Astrocyte (in vitro differentiated cells and primary cell): ENCODE results near the gene BCAS1. TPM values are rescaled to one million over a fixed set of nuclear protein-coding genes. Genes with fewer than 3 reads are reported as not detected.

ENCODE experiments used
- DNase-seq: peaks from one replicate; pipeline ENCODE4 v3.0.0-alpha.2; 2010; ENCODE audit warnings: low read depth
- FAIRE-seq: peaks from 2 replicates; lab custom pipeline; 2011; peaks lifted over from hg19 to GRCh38; lab: Jason Lieb, UNC
- H2AFZ ChIP-seq: 2 replicates; pipeline ENCODE4 v1.6.0; 2012; ENCODE audit warnings: low read depth, low read length, inconsistent platforms
- H3K27ac ChIP-seq: 2 replicates; pipeline ENCODE4 v1.5.1; 2011; ENCODE audit warnings: low read depth, low read length, inconsistent platforms
- H3K27me3 ChIP-seq: 2 replicates; pipeline ENCODE4 v1.6.0; 2011; ENCODE audit warnings: low read length, inconsistent platforms; ENCODE audit not compliant: insufficient read depth
- H3K36me3 ChIP-seq: 2 replicates; pipeline ENCODE4 v1.5.1; 2011; ENCODE audit warnings: low read length, inconsistent platforms; ENCODE audit not compliant: insufficient read depth
- H3K4me1 ChIP-seq: 2 replicates; pipeline ENCODE4 v1.5.1; 2011; ENCODE audit warnings: low read length, inconsistent platforms; ENCODE audit not compliant: insufficient read depth
- H3K4me2 ChIP-seq: 2 replicates; pipeline ENCODE4 v1.6.0; 2012; ENCODE audit warnings: low read length, inconsistent platforms
- H3K4me3 ChIP-seq: 2 replicates; pipeline ENCODE4 v1.5.1; 2011; ENCODE audit warnings: low read depth, mild to moderate bottlenecking, low read length, inconsistent platforms; ENCODE audit not compliant: insufficient read depth
- H3K79me2 ChIP-seq: 2 replicates; pipeline ENCODE4 v1.6.0; 2012; ENCODE audit warnings: mild to moderate bottlenecking, low read length, inconsistent platforms; ENCODE audit not compliant: insufficient read depth
- H3K9ac ChIP-seq: 2 replicates; pipeline ENCODE4 v1.6.0; 2012; ENCODE audit warnings: mild to moderate bottlenecking, low read length, inconsistent platforms
- H3K9me3 ChIP-seq: 2 replicates; pipeline ENCODE4 v1.5.1; 2012; ENCODE audit warnings: low read depth, mild to moderate bottlenecking, low read length, inconsistent platforms; ENCODE audit not compliant: insufficient read depth
- H4K20me1 ChIP-seq: 2 replicates; pipeline ENCODE4 v1.6.0; 2012; ENCODE audit warnings: low read length, inconsistent platforms; ENCODE audit not compliant: insufficient read depth
- H3K27ac Mint-ChIP-seq: one replicate; pipeline ENCODE4 v1.8.0; 2021; ENCODE audit warnings: mild to moderate bottlenecking, mixed read lengths; ENCODE audit not compliant: unreplicated experiment
- H3K27me3 Mint-ChIP-seq: one replicate; pipeline ENCODE4 v1.8.0; 2021; ENCODE audit warnings: low read depth, mixed read lengths; ENCODE audit not compliant: unreplicated experiment
- H3K36me3 Mint-ChIP-seq: one replicate; pipeline ENCODE4 v1.8.0; 2021; ENCODE audit warnings: low read depth, mixed read lengths; ENCODE audit not compliant: unreplicated experiment
- H3K4me1 Mint-ChIP-seq: one replicate; pipeline ENCODE4 v1.8.0; 2021; ENCODE audit warnings: low read depth, mixed read lengths; ENCODE audit not compliant: unreplicated experiment
- H3K4me3 Mint-ChIP-seq: one replicate; pipeline ENCODE4 v1.8.0; 2021; ENCODE audit warnings: mild to moderate bottlenecking, moderate library complexity, mixed read lengths; ENCODE audit not compliant: unreplicated experiment
- H3K9me3 Mint-ChIP-seq: one replicate; pipeline ENCODE4 v1.8.0; 2021; ENCODE audit warnings: mild to moderate bottlenecking, mixed read lengths; ENCODE audit not compliant: unreplicated experiment
- CTCF ChIP-seq: IDR thresholded peaks from 2 replicates; pipeline ENCODE4 v1.5.1; 2011; ENCODE audit warnings: low read depth, mild to moderate bottlenecking, inconsistent platforms, low read length, moderate library complexity; ENCODE audit not compliant: insufficient read depth
- EZH2 ChIP-seq: IDR thresholded peaks from 2 replicates; pipeline ENCODE4 v1.6.1; 2012; ENCODE audit warnings: mild to moderate bottlenecking, low read length, inconsistent platforms; ENCODE audit not compliant: insufficient read depth
- total RNA-seq: library from RNA; stranded (reverse); gene quantifications from 2 replicates; pipeline ENCODE4 v1.2.1, GENCODE V29; 2021

The BCAS1 gene
- total RNA-seq, 1 donor from 2014 or later: not detected

GRCh38 chr20:53967527-53967926 is 102.9 kb downstream of the BCAS1 start:
- Histone ChIP-seq H3K27ac (no peak overlapping the region), H3K36me3 (no peaks in the 10 kb centered on the region), H2AFZ (no peak overlapping the region), H4K20me1 (no peaks in the 10 kb centered on the region), H3K4me2 (no peak overlapping the region), H3K79me2 (no peaks in the 10 kb centered on the region), H3K4me3 (no peak overlapping the region), H3K9me3 (no peaks in the 10 kb centered on the region), H3K4me1 (no peaks in the 10 kb centered on the region), H3K9ac (no peak overlapping the region), H3K27me3 (no peaks in the 10 kb centered on the region)
- DNase-seq (no peak), FAIRE-seq (no peak)
- H3K27me3 Mint-ChIP-seq: no peaks in the 10 kb centered on the region
- H3K27ac Mint-ChIP-seq: no peak overlapping the region
- no peaks in the 10 kb centered on the region for H3K9me3 Mint-ChIP-seq
- no peak for TF ChIP-seq EZH2
- TF ChIP-seq CTCF: no peak
- no peaks in the 10 kb centered on the region for H3K36me3 Mint-ChIP-seq
- H3K4me3 Mint-ChIP-seq: no peak overlapping the region
- H3K4me1 Mint-ChIP-seq: no peaks in the 10 kb centered on the region

GRCh38 chr20:53966774-53967398 is 103.5 kb downstream of the BCAS1 start:
- FAIRE-seq: no peak
- no peaks in the 10 kb centered on the region for H3K9me3 Mint-ChIP-seq

More at GRCh38 chr20:53966774-53967398, 103.5 kb downstream of the BCAS1 start:
- Histone ChIP-seq H3K9ac (no peak overlapping the region), H3K79me2 (no peaks in the 10 kb centered on the region), H3K4me2 (no peak overlapping the region), H3K9me3 (no peaks in the 10 kb centered on the region), H3K4me3 (no peak overlapping the region), H3K36me3 (no peaks in the 10 kb centered on the region), H2AFZ (no peak overlapping the region), H3K4me1 (no peaks in the 10 kb centered on the region), H3K27ac (no peak overlapping the region), H4K20me1 (no peaks in the 10 kb centered on the region), H3K27me3 (no peaks in the 10 kb centered on the region)
- Mint-ChIP-seq H3K36me3 (no peaks in the 10 kb centered on the region), H3K27ac (no peak overlapping the region), H3K4me1 (no peaks in the 10 kb centered on the region), H3K4me3 (no peak overlapping the region), H3K27me3 (no peaks in the 10 kb centered on the region)
- TF ChIP-seq CTCF (no peak), EZH2 (no peak)
- no peak for DNase-seq
